LNCaP clone FGC (cell line): ENCODE results near the gene KRTAP6-1.

Experiments used
- DNase-seq: peaks from one replicate; pipeline ENCODE4 v3.0.0-alpha.2; 2011; ENCODE audit warnings: low read depth
- H3K4me3 ChIP-seq: 2 replicates; pipeline ENCODE4 v1.5.1; 2011; ENCODE audit warnings: mild to moderate bottlenecking, low read depth, low read length, control low read depth
- CTCF ChIP-seq: IDR thresholded peaks from 2 replicates; pipeline ENCODE4 v1.5.1; 2012; ENCODE audit warnings: mild to moderate bottlenecking; ENCODE audit not compliant: control insufficient read depth, insufficient read depth; ENCODE audit errors: extremely low read depth

The KRTAP6-1 gene

GRCh38 chr21:30580132-30580531, 33.6 kb downstream of the KRTAP6-1 start:
- DNase-seq: peak; percentile 96
- TF ChIP-seq CTCF: no peak
- H3K4me3 ChIP-seq: no peak overlapping the region

- no peak overlapping the region for H3K4me3 ChIP-seq
- DNase-seq: no peak
- TF ChIP-seq CTCF: no peak
Measured at GRCh38 chr21:30579346-30579745, 34.4 kb downstream of the KRTAP6-1 start.

GRCh38 chr21:30577766-30578165, 36.0 kb downstream of the KRTAP6-1 start:
- no peak overlapping the region for H3K4me3 ChIP-seq
- TF ChIP-seq CTCF: no peak
- DNase-seq: no peak

GRCh38 chr21:30567617-30568016, 46.1 kb downstream of the KRTAP6-1 start:
- no peak overlapping the region for H3K4me3 ChIP-seq
- peak; percentile 52 for DNase-seq
- TF ChIP-seq CTCF: no peak

- TF ChIP-seq CTCF: no peak
- DNase-seq: no peak
- H3K4me3 ChIP-seq: no peak overlapping the region
Measured at GRCh38 chr21:30563630-30564029, 50.1 kb downstream of the KRTAP6-1 start.
